H9 (cell line): ENCODE measurements around the gene CERS6. TPM values are rescaled to one million over a fixed set of nuclear protein-coding genes. Genes with fewer than 3 reads are reported as not detected.

Experiments used
- DNase-seq: peaks from one replicate; pipeline ENCODE4 v3.0.0-alpha.2; 2017
- H2AFZ ChIP-seq: one replicate; pipeline ENCODE4 v1.6.1; 2013; ENCODE audit warnings: mild to moderate bottlenecking, low read length, control low read depth, moderate library complexity
- H2AK5ac ChIP-seq: 2 replicates; pipeline ENCODE4 v1.6.1; 2013; ENCODE audit warnings: low read length, control low read depth, mixed read lengths; ENCODE audit not compliant: insufficient read length
- H2BK120ac ChIP-seq: one replicate; pipeline ENCODE4 v1.6.1; 2013; ENCODE audit warnings: low read depth, mild to moderate bottlenecking, low read length, control low read depth, inconsistent platforms; ENCODE audit not compliant: poor library complexity, severe bottlenecking
- H2BK12ac ChIP-seq: 2 replicates; pipeline ENCODE4 v1.6.1; 2013; ENCODE audit warnings: low read length, control low read depth, mixed read lengths, low read depth; ENCODE audit not compliant: insufficient read length
- H2BK15ac ChIP-seq: 2 replicates; pipeline ENCODE4 v1.6.1; 2013; ENCODE audit warnings: low read depth, low read length, control low read depth
- H2BK20ac ChIP-seq: one replicate; pipeline ENCODE4 v1.6.1; 2013; ENCODE audit warnings: low read depth, mild to moderate bottlenecking, low read length, control low read depth, inconsistent platforms; ENCODE audit not compliant: poor library complexity, severe bottlenecking
- H2BK5ac ChIP-seq: 2 replicates; pipeline ENCODE4 v1.6.1; 2013; ENCODE audit warnings: low read length, control low read depth, mixed read lengths; ENCODE audit not compliant: insufficient read length
- H3K14ac ChIP-seq: 2 replicates; pipeline ENCODE4 v1.6.1; 2013; ENCODE audit warnings: low read length, control low read depth; ENCODE audit not compliant: insufficient read depth
- H3K18ac ChIP-seq: 2 replicates; pipeline ENCODE4 v1.6.1; 2013; ENCODE audit warnings: low read depth, mild to moderate bottlenecking, mixed read lengths, low read length, control low read depth; ENCODE audit not compliant: insufficient read length
- H3K23ac ChIP-seq: 2 replicates; pipeline ENCODE4 v1.6.1; 2013; ENCODE audit warnings: low read length, control low read depth, mixed read lengths, low read depth; ENCODE audit not compliant: insufficient read length
- H3K23me2 ChIP-seq: 2 replicates; pipeline ENCODE4 v1.6.1; 2013; ENCODE audit warnings: low read depth, mild to moderate bottlenecking, mixed read lengths, low read length, control low read depth; ENCODE audit not compliant: insufficient read length, poor library complexity, severe bottlenecking
- H3K27ac ChIP-seq: 2 replicates; pipeline ENCODE4 v1.5.1; 2013; ENCODE audit warnings: low read length, control low read depth, mixed read lengths, low read depth; ENCODE audit not compliant: insufficient read length
- H3K27me3 ChIP-seq: 2 replicates; pipeline ENCODE4 v1.6.1; 2013; ENCODE audit warnings: low read length, control low read depth, inconsistent platforms; ENCODE audit not compliant: insufficient read depth
- H3K4ac ChIP-seq: 2 replicates; pipeline ENCODE4 v1.6.1; 2013; ENCODE audit warnings: low read depth, mild to moderate bottlenecking, control low read depth, inconsistent platforms, low read length, moderate library complexity
- H3K4me1 ChIP-seq: 2 replicates; pipeline ENCODE4 v1.6.1; 2013; ENCODE audit warnings: low read length, control low read depth, inconsistent platforms; ENCODE audit not compliant: insufficient read depth
- H3K4me2 ChIP-seq: 2 replicates; pipeline ENCODE4 v1.6.1; 2013; ENCODE audit warnings: low read length, control low read depth, mixed read lengths; ENCODE audit not compliant: insufficient read length, insufficient read depth
- H3K56ac ChIP-seq: 2 replicates; pipeline ENCODE4 v1.6.1; 2013; ENCODE audit warnings: low read depth, mild to moderate bottlenecking, mixed read lengths, low read length, control low read depth; ENCODE audit not compliant: insufficient read length
- H3K79me1 ChIP-seq: 2 replicates; pipeline ENCODE4 v1.6.1; 2013; ENCODE audit warnings: low read depth, mild to moderate bottlenecking, moderate library complexity, low read length, control low read depth, inconsistent platforms; ENCODE audit not compliant: insufficient read depth, poor library complexity, severe bottlenecking
- H3K79me2 ChIP-seq: 2 replicates; pipeline ENCODE4 v1.6.1; 2013; ENCODE audit warnings: low read length, control low read depth, inconsistent platforms; ENCODE audit not compliant: insufficient read depth
- H3K9ac ChIP-seq: 2 replicates; pipeline ENCODE4 v1.6.1; 2013; ENCODE audit warnings: low read length, control low read depth, mixed read lengths; ENCODE audit not compliant: insufficient read length; ENCODE audit errors: extremely low read depth
- H3K9me3 ChIP-seq: one replicate; pipeline ENCODE4 v1.6.1; 2013; ENCODE audit warnings: low read depth, low read length, inconsistent platforms; ENCODE audit not compliant: control insufficient read depth
- H3T11ph ChIP-seq: one replicate; pipeline ENCODE4 v1.6.1; 2013; ENCODE audit warnings: mild to moderate bottlenecking, low read length, control low read depth, inconsistent platforms
- H4K20me1 ChIP-seq: one replicate; pipeline ENCODE4 v1.6.1; 2013; ENCODE audit not compliant: control insufficient read depth, insufficient read length, insufficient read depth
- H4K5ac ChIP-seq: 2 replicates; pipeline ENCODE4 v1.6.1; 2013; ENCODE audit warnings: low read depth, mild to moderate bottlenecking, mixed read lengths, low read length, control low read depth; ENCODE audit not compliant: insufficient read length
- H4K8ac ChIP-seq: replicated peaks from 2 replicates; pipeline ENCODE4 v1.6.1; 2013; ENCODE audit warnings: low read length, control low read depth, mixed read lengths, low read depth; ENCODE audit not compliant: insufficient read length
- H4K91ac ChIP-seq: 2 replicates; pipeline ENCODE4 v1.6.1; 2013; ENCODE audit warnings: low read depth, mild to moderate bottlenecking, moderate library complexity, mixed read lengths, low read length, control low read depth; ENCODE audit not compliant: insufficient read length
- H3K27ac Mint-ChIP-seq, 3 experiments: 2 replicates in 2 of 3; 3 replicates in 1 of 3; pipeline ENCODE4 v1.8.0; 2020 to 2021; ENCODE audit warnings: mixed read lengths in 3 of 3, mild to moderate bottlenecking in 1 of 3, moderate library complexity in 1 of 3
- H3K27me3 Mint-ChIP-seq: 2 replicates; pipeline ENCODE4 v1.8.0; 2021; ENCODE audit warnings: low read depth, mild to moderate bottlenecking, moderate library complexity, mixed read lengths
- H3K36me3 Mint-ChIP-seq, 3 experiments: 2 replicates in 2 of 3; 3 replicates in 1 of 3; pipeline ENCODE4 v1.8.0; 2020 to 2021; ENCODE audit warnings: low read depth in 3 of 3, mixed read lengths in 3 of 3; ENCODE audit not compliant: insufficient read depth in 1 of 3
- H3K4me1 Mint-ChIP-seq, 2 experiments: 2 replicates each; pipeline ENCODE4 v1.8.0; 2020; ENCODE audit warnings: mixed read lengths in 2 of 2
- H3K4me3 Mint-ChIP-seq, 2 experiments: 2 replicates in 1 of 2; 3 replicates in 1 of 2; pipeline ENCODE4 v1.8.0; 2020 to 2021; ENCODE audit warnings: mild to moderate bottlenecking in 2 of 2, mixed read lengths in 2 of 2, moderate library complexity in 1 of 2
- H3K9me3 Mint-ChIP-seq, 2 experiments: 2 replicates in 1 of 2; 3 replicates in 1 of 2; pipeline ENCODE4 v1.8.0; 2020; ENCODE audit warnings: mild to moderate bottlenecking in 2 of 2, mixed read lengths in 2 of 2, moderate library complexity in 1 of 2
- WGBS: extraction: QIAGEN DNeasy Blood & Tissue Kit; methylation state at CpG from one replicate; pipeline ENCODE4 v1.1.7; 2013; ENCODE audit warnings: missing lambda C conversion rate, low lambda C conversion rate, mixed read lengths; ENCODE audit not compliant: insufficient read length; ENCODE audit errors: extremely low coverage; 5-methylcytosine and 5-hydroxymethylcytosine counted together
- total RNA-seq: library from RNA; stranded (reverse); gene quantifications from 2 replicates; pipeline ENCODE4 v1.2.1, GENCODE V29; 2021
- TF ChIP-seq, protein P1 (sequence below): fragments of 200-600 bp; sonication (generic); conservative IDR thresholded peaks from 3 replicates; pipeline ENCODE4 v1.8.0; 2021; ENCODE audit warnings: antibody characterized with exemption, mild to moderate bottlenecking

CERS6 gene
- total RNA-seq, 1 experiment from 2014 or later = 17.7 TPM

GRCh38 chr2:168687314-168687713, 231.2 kb downstream of the CERS6 start:
- H3K4me1 ChIP-seq = no peaks in the 10 kb centered on the region; the same call in 1 of the 2 replicates
- H3K9me3 ChIP-seq = no peaks in the 10 kb centered on the region
- no peaks in the 10 kb centered on the region for H3K23me2 ChIP-seq
- H4K20me1 ChIP-seq = no peaks in the 10 kb centered on the region
- no peaks in the 10 kb centered on the region for H3K79me2 ChIP-seq
- no peak overlapping the region for H2BK15ac ChIP-seq
- no peak overlapping the region for H4K8ac ChIP-seq
- no peak overlapping the region for H3K27ac ChIP-seq
- H3K9me3 Mint-ChIP-seq = no peaks in the 10 kb centered on the region
- DNase-seq = no peak
- H2BK12ac ChIP-seq = no peak overlapping the region
- no peaks in the 10 kb centered on the region for H3K79me1 ChIP-seq
- no peak overlapping the region for H3K27ac Mint-ChIP-seq
- no CpG with 5 or more reads among the region's 3 CpGs for WGBS
- TF ChIP-seq, protein P1, sequence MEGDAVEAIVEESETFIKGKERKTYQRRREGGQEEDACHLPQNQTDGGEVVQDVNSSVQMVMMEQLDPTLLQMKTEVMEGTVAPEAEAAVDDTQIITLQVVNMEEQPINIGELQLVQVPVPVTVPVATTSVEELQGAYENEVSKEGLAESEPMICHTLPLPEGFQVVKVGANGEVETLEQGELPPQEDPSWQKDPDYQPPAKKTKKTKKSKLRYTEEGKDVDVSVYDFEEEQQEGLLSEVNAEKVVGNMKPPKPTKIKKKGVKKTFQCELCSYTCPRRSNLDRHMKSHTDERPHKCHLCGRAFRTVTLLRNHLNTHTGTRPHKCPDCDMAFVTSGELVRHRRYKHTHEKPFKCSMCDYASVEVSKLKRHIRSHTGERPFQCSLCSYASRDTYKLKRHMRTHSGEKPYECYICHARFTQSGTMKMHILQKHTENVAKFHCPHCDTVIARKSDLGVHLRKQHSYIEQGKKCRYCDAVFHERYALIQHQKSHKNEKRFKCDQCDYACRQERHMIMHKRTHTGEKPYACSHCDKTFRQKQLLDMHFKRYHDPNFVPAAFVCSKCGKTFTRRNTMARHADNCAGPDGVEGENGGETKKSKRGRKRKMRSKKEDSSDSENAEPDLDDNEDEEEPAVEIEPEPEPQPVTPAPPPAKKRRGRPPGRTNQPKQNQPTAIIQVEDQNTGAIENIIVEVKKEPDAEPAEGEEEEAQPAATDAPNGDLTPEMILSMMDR = peak; percentile 44; the same call in 1 of the 3 replicates
- no peaks in the 10 kb centered on the region; the same call in 1 of the 2 replicates for H3K27me3 ChIP-seq
- no peak overlapping the region for H2AFZ ChIP-seq
- no peaks in the 10 kb centered on the region; a peak in 1 of 7 replicates for H3K36me3 Mint-ChIP-seq
- H3K14ac ChIP-seq = no peak overlapping the region
- no peak overlapping the region for H3K4ac ChIP-seq
- H3K4me3 Mint-ChIP-seq = no peak overlapping the region
- no peak overlapping the region for H3K23ac ChIP-seq
- no peak overlapping the region for H2BK120ac ChIP-seq
- H3K4me1 Mint-ChIP-seq = peaks cover 14 to 16% of the 10 kb centered on the region in 2 experiments
- H4K5ac ChIP-seq = no peak overlapping the region
- H2AK5ac ChIP-seq = no peak overlapping the region
- no peak overlapping the region for H3K4me2 ChIP-seq
- H2BK20ac ChIP-seq = no peak overlapping the region
- H4K91ac ChIP-seq = no peak overlapping the region
- no peak overlapping the region for H2BK5ac ChIP-seq
- H3K56ac ChIP-seq = no peak overlapping the region
- no peak overlapping the region for H3K18ac ChIP-seq
- no peak overlapping the region for H3T11ph ChIP-seq
- no peaks in the 10 kb centered on the region for H3K27me3 Mint-ChIP-seq
- no peak overlapping the region for H3K9ac ChIP-seq
